Stimulated activated CD4-positive, alpha-beta T cell treated with anti-CD3 and anti-CD28 coated beads, Interleukin-1b, Interleukin-23, amount 100 ng/mL, for 1 hour (primary cell): Measurements from ENCODE around the gene ZBED1.
"Not testable (repeated sequence)": the region's sequence is repeated elsewhere in the genome, so short reads cannot be mapped to it uniquely, and the experiment has no call there.

ENCODE experiments used
- DNase-seq, 2 donors: peaks; one replicate each; pipeline ENCODE4 v3.0.0-alpha.2; 2020; ENCODE audit warnings: low read depth in 2 of 2

ZBED1 gene

DNA sequence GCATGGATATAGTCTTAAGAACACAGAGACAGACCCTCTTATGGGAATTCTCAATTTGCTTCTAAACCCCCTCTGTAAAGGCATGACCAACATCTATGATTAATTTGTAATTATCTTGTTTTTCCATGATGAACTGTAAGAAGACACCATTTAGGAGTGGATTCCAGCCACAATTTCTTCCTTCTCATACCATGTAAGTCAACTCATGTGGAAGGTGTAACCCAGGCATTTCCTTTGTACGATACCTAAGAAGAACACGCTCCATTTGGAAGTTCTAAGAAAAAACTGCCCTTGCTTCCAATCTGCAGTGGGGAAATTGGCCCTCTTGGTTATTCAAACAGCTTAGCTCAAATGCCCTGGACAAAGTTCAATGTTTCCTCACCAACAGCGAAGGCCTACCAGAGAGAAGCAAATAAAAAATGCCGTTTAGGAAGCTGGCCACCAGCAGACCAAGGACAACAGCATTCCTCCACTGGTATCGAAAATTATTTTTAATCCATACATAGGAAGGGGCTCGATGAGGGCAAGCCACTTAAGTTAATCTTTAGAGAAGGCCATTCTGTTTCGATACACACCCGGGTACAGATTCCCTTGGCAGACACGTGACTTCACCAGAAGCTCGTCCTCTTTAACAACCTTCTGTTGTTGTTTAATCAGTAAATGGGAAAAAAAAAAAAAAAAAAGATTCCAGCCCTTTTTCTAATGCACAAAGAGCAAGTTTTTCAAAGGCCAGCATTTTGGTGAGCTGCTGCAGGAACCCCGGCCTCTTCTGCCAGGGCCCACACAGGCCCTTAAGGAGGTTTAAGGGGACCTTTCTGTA, 2.6 kb downstream of the ZBED1 start:
- DNase-seq, result no peak

DNA sequence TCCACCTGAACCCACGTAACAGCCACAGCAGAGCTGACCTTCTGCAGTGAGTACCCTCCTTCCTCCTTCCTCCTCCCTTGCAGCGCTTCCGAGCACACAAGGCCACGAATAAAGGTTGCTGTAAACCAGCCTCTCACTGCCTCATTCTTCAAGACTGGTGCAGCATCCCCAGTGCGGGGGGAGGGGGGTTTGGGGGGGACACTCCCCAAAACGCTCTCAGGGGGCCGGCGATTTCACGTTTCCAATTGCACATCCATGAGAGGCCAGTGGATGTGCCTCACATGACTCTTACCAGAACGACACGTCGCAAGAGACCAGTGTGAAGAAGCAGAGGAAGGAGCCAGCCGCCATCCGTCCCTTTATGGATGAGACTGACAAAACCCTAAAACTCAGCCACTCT, 5.2 kb downstream of the ZBED1 start:
- DNase-seq, result no peak

DNA sequence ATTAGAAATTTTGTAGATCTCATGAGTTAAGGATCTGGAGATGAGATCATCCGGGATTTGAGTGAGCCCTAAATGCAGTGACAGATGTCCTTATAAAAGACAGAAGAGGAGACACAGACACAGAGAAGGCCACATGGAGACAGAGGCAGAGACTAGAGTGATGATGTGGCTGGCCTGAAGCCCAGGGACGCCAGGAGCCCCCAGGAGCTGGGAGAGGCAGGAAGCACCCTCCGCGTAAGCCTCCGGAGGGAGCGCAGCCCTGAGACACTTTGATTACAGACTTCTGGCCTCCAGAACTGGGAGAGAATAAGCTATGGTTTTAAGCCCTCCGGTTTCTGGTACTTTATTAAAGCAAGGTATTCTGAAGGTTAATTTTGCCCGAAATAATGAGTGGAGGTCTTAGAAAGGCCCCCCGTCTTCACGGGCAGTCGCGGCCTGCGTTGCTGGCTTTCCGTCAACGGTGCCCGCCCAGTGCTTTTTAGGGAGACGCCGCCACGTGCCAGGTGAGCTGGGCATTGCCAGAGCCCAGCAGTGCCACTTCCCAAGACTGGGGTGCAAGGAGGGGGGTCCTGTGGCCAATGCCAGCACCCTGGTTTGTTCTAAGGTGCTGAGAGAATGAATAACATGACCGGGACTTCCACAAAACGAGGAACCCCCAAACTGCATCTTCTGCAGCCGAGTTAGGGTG, 8.1 kb downstream of the ZBED1 start:
- no peak for DNase-seq

DNA sequence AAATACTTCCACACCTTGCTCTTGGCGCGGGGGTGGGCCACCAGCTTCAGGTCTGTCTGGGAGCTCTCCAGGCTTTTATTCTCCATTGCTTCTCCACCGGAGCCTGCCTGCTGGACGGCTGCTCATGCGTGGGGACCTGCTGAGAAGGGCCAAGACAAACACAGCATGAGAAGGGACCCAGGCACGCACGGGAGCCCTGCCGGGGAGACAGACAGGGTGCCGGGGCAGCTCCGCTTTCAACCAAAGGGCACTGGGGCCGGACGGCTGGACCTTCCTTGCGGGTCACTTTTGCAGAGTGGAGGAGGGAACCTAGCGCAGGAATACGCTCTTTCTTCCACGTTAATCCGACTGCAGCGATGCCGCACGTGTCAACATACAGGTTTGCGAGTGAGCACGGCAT, 10.1 kb downstream of the ZBED1 start:
- no peak for DNase-seq

DNA sequence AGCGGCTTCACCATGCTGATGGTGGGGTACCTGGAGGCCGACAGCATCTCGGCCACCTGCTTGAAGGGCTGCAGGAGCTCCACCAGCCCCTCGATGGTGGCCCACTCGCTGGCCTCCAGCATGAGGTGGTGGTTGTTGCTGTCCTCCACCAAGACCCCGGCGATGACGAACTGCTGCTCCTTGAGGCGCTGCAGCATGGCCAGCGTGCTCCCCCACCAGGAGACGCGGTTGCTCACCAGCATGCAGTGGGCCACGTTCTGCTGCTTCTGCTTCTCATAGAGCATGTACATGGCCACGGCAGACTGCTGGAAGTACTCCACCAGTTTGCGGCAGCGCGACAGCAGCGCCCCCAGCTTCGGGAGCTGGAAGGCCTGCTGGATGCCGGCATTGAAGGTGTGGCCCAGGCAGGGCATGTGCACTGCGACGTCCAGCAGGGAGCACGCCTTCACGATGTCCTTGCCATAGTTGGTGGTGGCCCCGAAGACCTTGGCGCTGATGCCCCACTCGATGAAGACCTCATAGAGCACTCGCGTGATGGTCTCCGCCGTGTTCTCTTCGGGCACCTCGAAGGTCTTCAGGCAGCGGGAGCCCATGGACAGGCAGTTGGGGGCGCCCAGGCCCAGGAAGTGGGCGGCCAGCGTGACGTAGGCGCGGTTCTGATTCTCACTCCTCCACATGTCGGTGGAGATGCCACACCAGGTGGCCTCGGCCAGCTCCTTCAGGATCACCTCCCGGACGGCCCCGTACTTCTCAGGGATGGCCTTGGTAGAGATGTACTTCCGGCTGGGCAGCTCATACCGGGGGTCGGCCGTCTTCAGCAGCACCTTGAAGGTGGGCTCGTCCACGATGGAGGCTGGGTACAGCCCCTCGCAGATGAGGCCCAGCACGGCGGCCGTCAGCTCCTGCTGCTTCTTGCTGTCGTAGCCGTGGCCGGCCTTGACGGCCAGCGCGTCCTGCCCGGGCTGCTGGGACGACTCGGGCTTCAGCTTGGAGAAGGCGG, 11.0 kb downstream of the ZBED1 start:
- DNase-seq, result no peak

DNA sequence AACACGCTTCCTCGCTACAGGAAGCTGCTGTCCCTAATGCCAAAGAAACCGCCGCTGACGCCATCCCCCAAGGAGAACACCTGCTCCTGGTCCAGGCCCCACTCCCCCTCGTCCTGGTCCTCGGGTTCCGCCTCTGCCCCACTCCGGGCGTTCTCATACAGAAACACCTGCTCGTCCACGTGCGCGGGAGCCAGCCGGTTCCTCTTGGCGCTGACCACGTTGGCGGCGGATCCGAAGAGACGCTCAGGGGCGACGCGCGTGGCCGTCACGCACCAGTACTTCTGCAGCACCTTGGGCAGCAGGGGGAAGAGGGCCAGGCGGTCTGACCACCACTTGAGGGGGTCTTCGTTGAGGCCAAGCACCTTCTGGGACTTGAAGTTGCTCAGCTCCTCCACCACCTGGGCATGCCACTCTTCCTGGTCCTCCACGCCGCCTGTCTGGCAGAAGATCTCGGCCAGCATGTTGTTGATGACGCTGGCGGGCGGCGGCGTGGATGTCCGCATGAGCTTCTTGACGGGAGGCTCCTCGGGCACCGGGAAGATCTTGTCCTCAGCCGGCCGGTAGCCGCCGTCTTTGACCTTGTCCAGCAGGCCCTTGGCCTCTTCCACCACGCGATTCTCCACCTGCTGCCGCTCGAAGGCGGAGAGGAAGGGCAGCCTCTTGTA, 12.0 kb downstream of the ZBED1 start:
- no peak for DNase-seq

DNA sequence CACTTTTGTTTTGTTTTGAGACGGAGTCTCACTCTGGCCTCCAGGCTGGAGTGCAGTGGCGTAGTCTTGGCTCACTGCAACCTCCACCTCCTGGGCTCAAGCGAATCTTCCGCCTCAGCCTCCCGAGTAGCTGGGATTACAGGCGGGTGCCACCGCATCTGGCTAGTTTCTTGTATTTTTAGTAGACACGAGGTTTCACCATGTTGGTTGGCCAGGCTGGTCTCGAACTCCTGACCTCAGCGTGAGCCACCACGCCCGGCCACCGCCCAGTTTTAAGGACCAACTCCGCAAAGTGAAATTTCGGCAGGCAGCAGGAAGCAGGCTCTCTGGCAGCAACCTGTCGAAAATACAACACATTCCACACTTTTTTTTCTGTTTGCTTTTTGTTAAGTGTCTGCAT, 13.4 kb downstream of the ZBED1 start:
- DNase-seq, result no peak

DNA sequence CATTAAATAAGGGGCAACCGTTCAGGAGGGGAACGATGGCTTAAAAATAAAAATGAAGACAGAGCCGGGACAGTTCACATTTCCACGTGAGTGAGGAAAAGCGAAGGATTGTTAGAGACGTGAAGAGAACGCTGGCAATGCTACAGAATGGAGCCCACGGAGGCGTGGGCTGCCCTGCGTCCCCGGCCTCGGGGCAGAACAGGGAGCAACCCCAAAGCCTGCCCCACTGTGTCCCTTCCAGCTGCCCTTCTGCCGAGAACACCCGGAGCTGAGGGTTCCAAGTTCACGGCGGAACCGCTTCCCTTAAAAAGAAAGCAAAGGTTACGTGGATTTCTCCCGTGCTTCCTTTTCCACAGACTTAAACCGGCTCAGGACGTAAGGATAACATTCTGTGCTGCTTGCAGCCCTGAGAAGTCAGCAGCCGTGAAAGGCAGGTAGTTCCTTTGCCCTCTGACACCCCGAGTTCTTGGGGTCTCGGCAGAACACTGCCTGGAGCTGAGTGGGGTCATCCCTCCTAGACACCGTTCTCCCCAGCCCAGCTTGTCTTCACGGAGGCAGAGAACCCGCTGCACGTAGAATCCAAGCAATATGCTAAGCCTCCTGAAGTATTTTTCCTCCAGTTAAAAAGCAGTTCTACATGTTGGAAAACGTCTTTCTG, 14.2 kb downstream of the ZBED1 start:
- DNase-seq, result no peak

DNA sequence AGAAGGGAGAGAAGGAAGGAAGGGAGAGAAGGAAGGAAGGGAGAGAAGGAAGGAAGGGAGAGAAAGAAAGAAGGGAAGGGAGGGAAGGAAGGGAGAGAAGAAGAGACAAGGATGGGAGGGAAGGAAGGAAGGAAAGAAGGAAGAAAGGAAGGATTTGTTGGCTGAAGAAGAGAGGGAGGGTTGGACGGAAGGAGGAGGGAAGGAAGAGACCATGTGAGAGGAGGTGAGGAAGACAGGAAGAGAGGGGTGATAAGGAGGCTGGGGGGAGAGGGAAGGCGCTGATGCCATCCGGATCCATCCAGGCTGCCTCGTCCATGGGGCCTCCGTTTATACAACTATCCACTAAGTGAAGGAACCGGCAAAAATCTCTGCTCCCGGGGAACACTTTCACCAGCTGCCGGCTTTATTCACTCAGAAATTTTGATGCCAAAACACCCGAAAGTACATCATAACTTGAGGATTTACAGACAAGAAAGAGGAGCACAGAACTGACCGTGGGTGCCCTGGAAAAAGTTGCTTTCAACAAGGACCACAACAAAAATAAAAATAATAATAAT, 14.9 kb downstream of the ZBED1 start:
- no peak for DNase-seq

DNA sequence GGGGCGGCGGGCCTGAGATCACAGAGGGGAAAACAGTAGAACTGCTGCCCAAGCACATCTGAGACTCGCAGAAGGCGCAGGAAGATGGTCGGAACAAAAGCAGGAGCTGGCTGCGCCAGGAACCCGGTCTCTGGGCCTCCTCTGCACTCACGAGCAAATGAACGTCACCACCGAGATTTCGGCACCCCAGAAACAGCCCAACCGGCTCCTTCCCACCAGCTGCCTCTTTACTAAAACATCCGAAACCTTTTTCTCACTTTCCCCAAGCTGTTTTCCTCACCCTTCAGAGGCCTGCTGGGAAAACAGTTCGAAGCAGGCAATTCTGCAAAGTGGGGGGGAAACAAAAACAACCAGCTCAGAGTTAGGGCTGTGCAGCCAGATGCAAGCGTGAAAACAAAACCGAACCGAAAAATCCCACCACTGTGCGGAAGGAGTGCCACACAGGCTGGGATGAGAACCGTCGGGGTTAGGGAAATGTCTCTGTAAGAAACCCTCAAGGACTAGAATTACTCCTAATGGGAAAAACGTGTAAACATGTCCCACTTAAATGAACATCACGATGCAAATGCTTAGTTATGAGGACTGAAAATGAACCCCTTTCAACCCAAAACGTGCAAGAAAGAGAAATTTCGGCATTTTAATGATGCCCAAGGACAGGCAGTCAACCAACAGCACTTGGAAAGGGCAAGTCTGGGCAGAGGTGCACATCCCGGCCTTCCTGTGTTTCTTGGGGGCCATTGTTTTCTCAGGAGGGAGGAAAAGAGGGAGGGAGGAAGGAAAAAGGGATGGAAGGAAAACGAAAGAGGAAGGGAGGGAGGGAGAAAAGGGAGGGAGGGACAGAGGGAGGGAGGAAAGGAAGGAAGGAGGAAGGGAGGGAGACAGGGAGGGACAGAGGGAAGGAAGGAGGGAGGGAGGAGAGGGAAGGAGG, 15.8 kb downstream of the ZBED1 start:
- DNase-seq, result no peak

DNA sequence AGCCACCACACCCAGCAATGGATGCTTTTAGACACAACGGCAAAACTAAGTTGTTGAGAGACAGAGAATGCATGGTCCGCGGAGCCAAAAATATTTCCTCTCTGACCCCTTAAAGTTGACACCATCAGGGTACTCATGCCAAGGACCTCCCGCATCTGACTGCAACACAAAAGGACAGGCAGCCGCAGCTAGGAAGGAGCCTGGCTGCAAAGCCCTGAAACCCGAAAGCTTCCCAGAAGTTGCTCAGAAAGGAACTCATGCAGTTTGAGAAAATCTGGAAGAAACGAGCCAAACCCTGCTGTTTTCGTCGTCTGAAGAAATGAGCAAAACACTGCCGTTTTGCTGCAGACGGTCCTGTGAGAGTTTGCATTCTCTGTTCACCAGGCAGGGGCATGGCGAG, 16.5 kb downstream of the ZBED1 start:
- DNase-seq, result no peak

DNA sequence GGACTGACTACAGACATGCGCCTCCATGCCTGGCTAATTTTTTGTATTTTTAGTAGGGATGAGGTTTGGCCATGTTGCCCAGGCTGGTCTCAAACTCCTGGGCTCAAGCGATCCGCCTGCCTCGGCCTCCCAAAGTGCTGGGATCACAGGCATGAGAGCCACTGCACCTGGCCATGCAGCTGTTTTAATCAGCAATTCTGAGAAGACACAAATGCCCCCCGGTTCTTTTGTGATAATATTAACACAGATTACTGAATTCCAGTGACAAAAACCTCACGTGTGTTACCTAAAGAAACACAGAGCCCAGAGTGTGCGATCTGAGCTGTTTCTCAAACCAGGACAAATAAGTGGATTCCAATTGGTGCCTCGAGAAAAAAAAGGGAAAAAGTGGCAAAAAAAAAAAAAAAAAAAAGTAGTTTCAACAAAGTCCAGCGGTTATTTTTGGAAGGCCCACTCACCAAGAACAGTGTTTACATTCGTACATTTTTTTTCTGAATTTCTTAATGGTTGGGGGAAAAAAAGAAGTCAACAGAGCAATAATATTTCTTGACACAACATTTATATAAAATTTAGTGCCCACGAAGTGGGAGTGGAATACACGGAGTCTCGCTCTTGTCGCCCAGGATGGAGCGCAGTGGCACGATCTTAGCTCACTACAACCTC, 17.2 kb downstream of the ZBED1 start:
- DNase-seq, result no peak

DNA sequence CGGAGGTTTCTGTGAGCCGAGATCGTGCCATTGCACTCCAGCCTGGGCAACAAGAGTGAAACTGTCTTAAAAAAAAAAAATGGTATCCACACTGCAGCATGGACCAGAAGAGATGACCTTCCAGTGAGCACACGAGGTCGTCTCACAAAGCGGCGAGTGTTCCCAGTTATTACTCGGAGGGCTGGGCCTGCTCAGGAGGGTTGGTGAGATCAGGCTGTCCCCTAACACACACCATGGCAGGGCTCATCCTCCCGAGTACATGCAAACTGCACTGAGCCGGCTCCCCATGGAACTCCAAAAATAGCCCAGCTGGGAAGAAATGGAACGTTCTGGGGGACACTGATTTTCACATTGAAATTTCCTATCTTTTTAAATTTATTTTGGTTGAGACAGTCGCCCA, 19.2 kb downstream of the ZBED1 start:
- not testable (repeated sequence) for DNase-seq

DNA sequence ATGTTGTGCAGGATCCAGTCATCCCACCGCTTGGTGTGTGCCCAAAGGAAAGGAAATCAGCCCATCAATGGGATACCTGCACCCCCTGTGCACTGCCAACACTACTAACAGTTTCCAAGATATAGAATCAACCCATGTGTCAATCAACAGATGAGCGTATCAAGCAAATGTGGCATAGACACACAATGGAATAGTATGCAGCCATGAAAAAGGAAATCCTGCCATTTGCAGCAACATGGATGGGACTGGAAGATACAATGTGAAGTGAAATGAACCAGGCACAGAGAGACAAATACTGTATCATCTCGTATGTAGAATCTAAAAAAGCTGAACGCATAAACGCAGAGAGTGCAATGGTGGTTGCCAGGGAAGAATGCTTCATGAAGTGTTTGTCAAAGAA, 20.8 kb downstream of the ZBED1 start:
- DNase-seq, result not testable (repeated sequence)

DNA sequence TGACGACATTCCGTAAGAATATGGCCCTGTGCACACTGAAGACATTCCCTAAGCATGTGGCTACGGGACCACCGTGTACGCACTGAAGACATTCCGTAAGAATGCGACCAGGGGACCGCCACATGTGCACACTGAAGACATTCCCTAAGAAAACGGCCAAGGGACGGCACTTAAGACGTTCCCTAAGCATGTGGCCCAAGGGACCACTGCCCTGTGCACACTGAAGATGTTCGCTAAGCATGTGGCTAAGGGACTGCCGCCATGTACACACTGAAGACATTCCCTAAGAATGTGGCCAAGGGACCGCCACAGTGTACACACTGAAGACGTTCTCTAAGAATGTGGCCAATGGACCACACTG, 21.4 kb downstream of the ZBED1 start:
- no peak for DNase-seq

DNA sequence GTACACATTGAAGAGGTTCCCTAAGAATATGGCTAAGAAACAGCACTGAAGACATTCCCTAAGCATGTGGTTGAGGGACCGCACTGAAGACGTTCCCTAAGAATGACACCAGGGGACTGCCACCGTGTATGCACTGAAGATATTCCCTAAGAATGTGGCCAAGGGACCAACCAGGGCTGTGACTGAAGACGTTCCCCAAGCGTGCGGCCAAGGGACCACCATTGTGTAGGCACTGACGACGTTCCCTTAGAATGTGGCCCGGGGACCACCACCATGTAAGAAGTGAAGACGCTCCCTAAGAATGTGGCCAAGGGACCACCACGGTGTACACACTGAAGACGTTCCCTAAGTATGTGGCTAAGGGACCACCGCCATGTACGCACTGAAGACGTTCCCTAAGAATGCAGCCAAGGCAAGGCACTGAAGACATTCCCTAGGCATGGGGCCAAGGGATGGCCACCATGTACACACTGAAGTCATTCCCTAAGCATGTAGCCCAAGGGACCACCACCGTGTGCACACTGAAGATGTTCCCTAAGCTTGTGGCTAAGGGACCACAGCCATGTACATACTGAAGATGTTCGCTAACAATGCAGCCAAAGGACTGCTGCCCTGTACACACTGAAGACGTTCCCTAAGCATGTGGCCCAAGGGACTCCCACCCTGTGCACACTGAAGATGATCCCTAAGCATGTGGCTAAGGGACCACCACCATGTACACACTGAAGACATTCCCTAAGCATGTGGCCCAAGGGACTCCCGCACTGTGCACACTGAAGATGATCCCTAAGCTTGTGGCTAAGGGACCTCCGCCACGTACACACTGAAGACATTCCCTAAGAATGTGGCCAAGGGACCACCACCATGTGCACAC, 22.0 kb downstream of the ZBED1 start:
- no peak for DNase-seq

DNA sequence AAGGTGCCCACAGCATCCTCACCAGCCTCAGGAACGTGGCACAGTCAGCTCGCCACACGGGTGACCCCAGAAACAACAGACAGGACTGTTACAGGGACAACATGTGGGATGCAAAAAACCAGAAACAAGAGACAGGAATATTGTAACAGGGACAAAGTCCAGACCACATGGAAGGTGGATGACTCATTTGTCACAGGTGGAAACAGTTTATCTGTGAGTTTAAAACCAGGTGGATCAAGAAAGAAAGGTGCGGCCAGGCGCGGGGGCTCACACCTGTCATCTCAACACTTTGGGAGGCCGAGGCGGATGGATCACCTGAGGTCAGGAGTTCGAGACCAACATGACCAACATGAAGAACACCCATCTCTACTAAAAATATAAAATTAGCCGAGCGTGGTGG, 23.5 kb downstream of the ZBED1 start:
- DNase-seq, result not testable (repeated sequence)
